ENCODE data around the gene RALA. TPM values are rescaled to one million over a fixed set of nuclear protein-coding genes. Genes with fewer than 3 reads are reported as not detected.

Gene RALA
- total RNA-seq, 2 experiments from 2014 or later = 24.5 to 27.5 TPM

- H3K36me3 ChIP-seq (ENCODE audit: insufficient read depth, low read length) = no peaks in the 10 kb centered on the region
- ChIA-PET CTCF (interaction anchor here (1.0 to 2.4 kb wide), 7 partner anchors 10 to 133 kb away, joined by 3 to 8 read pairs (median 3); no protein-coding TSS in a partner anchor), POLR2A (interaction anchor here (0.6 to 1.7 kb wide), 9 partner anchors 8 to 464 kb away, joined by 3 to 16 read pairs (median 3); partner anchors contain the start of gene RALA)
- intact Hi-C loops (cut with DNase I, micrococcal nuclease) = no loop called here
- Mint-ChIP-seq H3K4me3 (peak overlapping the region; percentile 67), H3K27ac (no peak overlapping the region), H3K27me3 (peaks cover 21% of the 10 kb centered on the region), H3K4me1 (ENCODE audit: low read depth) (peaks cover 56% of the 10 kb centered on the region), H3K36me3 (ENCODE audit: low read depth) (no peaks in the 10 kb centered on the region), H3K9me3 (no peaks in the 10 kb centered on the region)
- H3K9me3 ChIP-seq (ENCODE audit: control insufficient read depth in 1 of 2, insufficient read depth in 1 of 2, low read length in 2 of 2) = no peaks in the 10 kb centered on the region
- peak overlapping the region; percentile 24 for H3K4me3 ChIP-seq (ENCODE audit: low read length)
- H3K27me3 ChIP-seq (ENCODE audit: control insufficient read depth in 1 of 2, insufficient read depth in 2 of 2, low read length in 2 of 2) = peaks cover 4 to 8% of the 10 kb centered on the region in 2 experiments
- no peak overlapping the region for H3K27ac ChIP-seq (ENCODE audit: low read depth in 1 of 2, low read length in 2 of 2)
- DNase-seq (peak in 6 of 14 experiments; percentile 11 to 47 (median 41)), ATAC-seq (ENCODE audit: poor library complexity) (peak; percentile 52)
- peaks cover 10% of the 10 kb centered on the region for H3K4me1 ChIP-seq (ENCODE audit: insufficient read depth, low read length)
- no peak for TF ChIP-seq CTCF (IDR thresholded peaks at IDR 0.05)
Observed at GRCh38 chr7:39609113-39609934, 14.0 kb upstream of the RALA start.

GRCh38 chr7:39609935-39610263 lies 13.5 kb upstream of the RALA start:
- intact Hi-C loops (cut with DNase I, micrococcal nuclease) = no loop called here

GRCh38 chr7:39613577-39613976 lies 9.8 kb upstream of the RALA start:
- DNase-seq = no peak
- ChIA-PET POLR2A (interaction anchor here (0.8 to 1.3 kb wide), 2 partner anchors 9 to 16 kb away, joined by 3 to 6 read pairs; no protein-coding TSS in a partner anchor), CTCF (no interaction called here)
- no peak for ATAC-seq (ENCODE audit: poor library complexity)
- H3K27me3 ChIP-seq (ENCODE audit: control insufficient read depth in 1 of 2, insufficient read depth in 2 of 2, low read length in 2 of 2) = peaks cover 4 to 8% of the 10 kb centered on the region in 2 experiments
- intact Hi-C loops (cut with DNase I, micrococcal nuclease) = no loop called here
- peaks cover 19% of the 10 kb centered on the region for H3K4me1 Mint-ChIP-seq (ENCODE audit: low read depth)
- H3K36me3 Mint-ChIP-seq (ENCODE audit: low read depth) = no peaks in the 10 kb centered on the region
- H3K27me3 Mint-ChIP-seq = peaks cover 22% of the 10 kb centered on the region
- H3K4me3 Mint-ChIP-seq = no peak overlapping the region
- no peak for TF ChIP-seq CTCF (IDR thresholded peaks at IDR 0.05)
- no peak overlapping the region for H3K27ac ChIP-seq (ENCODE audit: low read depth in 1 of 2, low read length in 2 of 2)
- H3K9me3 ChIP-seq (ENCODE audit: control insufficient read depth in 1 of 2, insufficient read depth in 1 of 2, low read length in 2 of 2) = no peaks in the 10 kb centered on the region
- no peaks in the 10 kb centered on the region for H3K36me3 ChIP-seq (ENCODE audit: insufficient read depth, low read length)
- no peak overlapping the region for H3K27ac Mint-ChIP-seq
- no peak overlapping the region for H3K4me3 ChIP-seq (ENCODE audit: low read length)
- H3K9me3 Mint-ChIP-seq = no peaks in the 10 kb centered on the region
- peaks cover 8% of the 10 kb centered on the region for H3K4me1 ChIP-seq (ENCODE audit: insufficient read depth, low read length)

More at GRCh38 chr7:39609935-39610263, 13.5 kb upstream of the RALA start:
- ChIA-PET POLR2A (interaction anchor here (0.8 to 1.7 kb wide), 5 partner anchors 11 to 29 kb away, joined by 3 to 16 read pairs (median 4); partner anchors contain the start of gene RALA), CTCF (interaction anchor here (1.3 to 2.4 kb wide), 4 partner anchors 9 to 39 kb away, joined by 3 to 8 read pairs (median 4); no protein-coding TSS in a partner anchor)
- Histone ChIP-seq H3K9me3 (ENCODE audit: control insufficient read depth in 1 of 2, insufficient read depth in 1 of 2, low read length in 2 of 2) (no peaks in the 10 kb centered on the region), H3K4me3 (ENCODE audit: low read length) (no peak overlapping the region), H3K27me3 (ENCODE audit: control insufficient read depth in 1 of 2, insufficient read depth in 2 of 2, low read length in 2 of 2) (peaks cover 4 to 8% of the 10 kb centered on the region in 2 experiments), H3K36me3 (ENCODE audit: insufficient read depth, low read length) (no peaks in the 10 kb centered on the region), H3K27ac (ENCODE audit: low read depth in 1 of 2, low read length in 2 of 2) (no peak overlapping the region), H3K4me1 (ENCODE audit: insufficient read depth, low read length) (peaks cover 10% of the 10 kb centered on the region)
- TF ChIP-seq CTCF (IDR thresholded peaks at IDR 0.05) = no peak
- Mint-ChIP-seq H3K36me3 (ENCODE audit: low read depth) (no peaks in the 10 kb centered on the region), H3K27me3 (peaks cover 22% of the 10 kb centered on the region), H3K4me3 (peak overlapping the region; percentile 56), H3K9me3 (no peaks in the 10 kb centered on the region), H3K27ac (no peak overlapping the region), H3K4me1 (ENCODE audit: low read depth) (peaks cover 53% of the 10 kb centered on the region)
- DNase-seq = no peak
- no peak for ATAC-seq (ENCODE audit: poor library complexity)
